Retinal pigment epithelial cell (primary cell): ENCODE results near the gene CSF2RB.

ENCODE experiments used
- DNase-seq: peaks from one replicate; pipeline ENCODE4 v3.0.0-alpha.2; 2010; ENCODE audit warnings: low read depth
- H3K4me3 ChIP-seq: 2 replicates; pipeline ENCODE4 v1.5.1; 2011; ENCODE audit warnings: mild to moderate bottlenecking, low read length, control low read depth, moderate library complexity
- CTCF ChIP-seq: conservative IDR thresholded peaks from 2 replicates; pipeline ENCODE4 v1.5.1; 2011; ENCODE audit warnings: low read depth, low read length, control low read depth, inconsistent platforms

The CSF2RB gene

GRCh38 chr22:36954251-36955014 lies 41.0 kb downstream of the CSF2RB start:
- H3K4me3 ChIP-seq = no peak overlapping the region
- no peak for TF ChIP-seq CTCF
- no peak for DNase-seq

GRCh38 chr22:36955691-36956090 lies 42.3 kb downstream of the CSF2RB start:
- no peak for DNase-seq
- TF ChIP-seq CTCF = no peak
- H3K4me3 ChIP-seq = no peak overlapping the region

GRCh38 chr22:36958366-36958765 lies 44.9 kb downstream of the CSF2RB start:
- no peak for TF ChIP-seq CTCF
- DNase-seq = no peak
- no peak overlapping the region for H3K4me3 ChIP-seq

GRCh38 chr22:36961626-36962025 lies 48.2 kb downstream of the CSF2RB start:
- TF ChIP-seq CTCF = no peak
- no peak for DNase-seq
- no peak overlapping the region for H3K4me3 ChIP-seq

GRCh38 chr22:36963302-36963701 lies 49.9 kb downstream of the CSF2RB start:
- TF ChIP-seq CTCF = no peak
- no peak for DNase-seq
- H3K4me3 ChIP-seq = no peak overlapping the region

GRCh38 chr22:36964106-36964505 lies 50.7 kb downstream of the CSF2RB start:
- no peak for DNase-seq
- no peak for TF ChIP-seq CTCF
- no peak overlapping the region for H3K4me3 ChIP-seq

- no peak for DNase-seq
Measured at GRCh38 chr22:36965696-36966095, 52.3 kb downstream of the CSF2RB start.

More at GRCh38 chr22:36965696-36966095, 52.3 kb downstream of the CSF2RB start:
- no peak for TF ChIP-seq CTCF
- no peak overlapping the region for H3K4me3 ChIP-seq
